Inferior parietal cortex (tissue), 1 donor: Measurements from ENCODE around the gene REM2.
"Not testable (repeated sequence)": the region's sequence is repeated elsewhere in the genome, so short reads cannot be mapped to it uniquely, and the experiment has no call there.

Experiments
- DNase-seq: peaks from one replicate; pipeline ENCODE4 v3.0.0-alpha.2; 2016; ENCODE audit errors: extremely low spot score

The REM2 gene

GRCh38 chr14:22896760-22897159, 13.7 kb downstream of the REM2 start:
- no peak for DNase-seq

- DNase-seq: no peak
Observed at GRCh38 chr14:22897357-22897756, 14.3 kb downstream of the REM2 start.

DNA sequence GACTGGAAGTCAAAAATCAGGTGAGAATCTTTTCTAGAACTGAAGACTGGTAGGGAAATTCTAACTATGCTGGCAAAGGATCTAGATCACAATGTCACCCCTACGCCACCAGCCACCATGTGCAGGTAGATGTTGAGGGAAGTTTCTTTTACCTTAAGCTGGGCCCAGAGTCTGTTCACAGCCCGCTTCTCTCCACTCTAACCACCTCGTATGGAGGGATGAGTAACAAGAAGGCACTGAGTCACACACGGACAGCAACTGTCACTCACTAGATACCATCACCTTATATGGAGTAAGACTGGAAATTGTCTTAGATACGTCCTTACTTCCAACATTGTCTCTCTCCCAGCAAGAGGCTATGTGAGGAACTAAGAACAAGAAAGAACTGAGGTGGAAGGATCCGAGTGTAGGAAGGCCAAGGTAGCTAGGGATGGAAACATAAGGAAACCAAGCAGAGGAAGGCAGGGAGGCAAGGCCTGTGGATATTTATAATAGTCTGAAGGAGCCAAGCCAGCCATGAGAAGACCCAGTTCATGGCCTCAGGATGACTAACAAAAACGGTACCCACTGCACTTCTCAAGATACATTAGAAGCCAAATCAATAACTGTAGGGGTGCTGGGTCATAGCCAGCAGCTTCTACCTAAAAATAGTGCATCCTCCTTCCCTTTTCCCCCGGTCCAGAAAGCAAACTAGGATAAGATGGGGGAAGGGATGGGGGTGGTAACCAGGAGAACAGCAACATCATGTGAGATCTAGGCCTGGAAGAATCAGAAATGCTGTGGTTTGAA, 15.5 kb downstream of the REM2 start:
- DNase-seq: no peak

GRCh38 chr14:22900081-22900799, 17.2 kb downstream of the REM2 start:
- DNase-seq: peak; percentile 70

DNA sequence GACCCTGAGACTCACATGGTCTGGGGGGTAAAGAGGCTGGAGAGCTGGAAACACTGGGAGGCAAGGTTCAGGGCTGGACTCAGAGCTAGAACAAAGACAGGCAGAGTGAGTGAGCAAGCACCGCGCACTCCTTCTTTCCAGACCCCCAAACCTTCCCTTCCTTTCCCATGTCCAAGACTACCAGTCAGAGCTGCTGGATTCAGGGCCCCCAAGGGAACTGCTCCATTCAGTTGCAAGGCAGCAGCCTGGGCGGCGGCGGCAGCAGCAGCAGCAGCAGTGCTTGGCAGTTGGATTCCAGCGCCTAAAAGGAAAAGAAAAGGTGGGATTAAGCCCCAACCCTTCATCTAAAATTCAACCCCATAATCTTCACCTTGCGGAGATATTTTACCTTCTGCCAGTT, 18.8 kb downstream of the REM2 start:
- no peak for DNase-seq

- DNase-seq: no peak
Observed at GRCh38 chr14:22903742-22904087, 20.7 kb downstream of the REM2 start.

DNA sequence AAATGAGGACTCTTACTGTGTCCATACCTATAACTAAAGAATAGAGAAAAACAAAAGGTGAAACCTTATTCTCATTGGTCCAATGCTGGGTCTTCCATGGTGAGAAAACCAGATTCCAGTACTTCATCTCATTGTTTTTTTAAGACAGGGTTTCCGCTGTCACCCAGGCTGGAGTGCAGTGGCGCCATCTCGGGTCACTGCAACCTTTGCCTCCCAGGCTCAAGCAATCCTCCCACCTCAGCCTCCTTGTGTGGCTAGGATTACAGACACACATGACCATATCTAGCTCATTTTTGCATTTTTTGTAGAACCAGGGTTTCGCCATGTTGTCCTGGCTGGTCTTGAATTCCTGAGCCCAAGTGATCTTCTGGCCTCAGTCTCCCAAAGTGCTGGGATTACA, 22.6 kb downstream of the REM2 start:
- DNase-seq: no peak

GRCh38 chr14:22906073-22906472, 23.1 kb downstream of the REM2 start:
- no peak for DNase-seq

DNA sequence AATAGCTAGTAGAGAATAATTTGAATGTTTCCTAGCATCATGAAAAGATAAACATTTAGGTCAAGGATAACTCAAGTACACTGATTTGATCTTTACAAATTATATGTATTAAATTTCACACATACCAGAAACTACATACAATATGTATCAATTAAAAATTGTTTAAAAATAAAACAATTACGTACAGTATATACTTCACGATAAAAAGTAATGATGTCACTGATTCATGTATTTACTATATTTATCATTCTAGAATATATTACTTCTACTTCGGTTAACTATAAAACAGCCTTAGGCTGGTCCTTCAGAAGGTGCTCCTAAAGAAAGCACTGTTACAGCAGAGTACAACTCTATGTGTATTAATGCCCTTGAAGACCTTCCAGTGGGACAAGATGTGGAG, 24.4 kb downstream of the REM2 start:
- no peak for DNase-seq

DNA sequence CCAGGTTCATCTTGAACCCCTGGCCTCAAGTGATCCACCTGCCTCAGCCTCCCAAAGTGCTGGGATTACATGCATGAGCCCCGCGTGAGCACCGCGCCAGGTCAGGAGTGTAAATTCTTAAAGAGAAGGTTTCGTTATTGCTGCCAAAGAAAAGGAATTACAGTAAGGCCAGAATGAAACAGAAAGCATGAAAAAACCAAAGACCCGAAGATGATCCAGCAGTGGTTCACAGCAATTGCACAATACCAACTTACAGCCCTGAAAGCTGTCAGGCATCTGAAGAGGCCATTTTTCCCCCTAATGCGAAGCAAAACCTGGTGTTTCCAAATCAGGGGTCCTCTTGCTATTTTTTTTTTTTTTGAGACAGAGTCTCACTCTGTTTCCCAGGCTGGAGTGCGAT, 25.6 kb downstream of the REM2 start:
- DNase-seq: no peak

- DNase-seq: no peak
Observed at GRCh38 chr14:22910916-22911315, 27.9 kb downstream of the REM2 start.

DNA sequence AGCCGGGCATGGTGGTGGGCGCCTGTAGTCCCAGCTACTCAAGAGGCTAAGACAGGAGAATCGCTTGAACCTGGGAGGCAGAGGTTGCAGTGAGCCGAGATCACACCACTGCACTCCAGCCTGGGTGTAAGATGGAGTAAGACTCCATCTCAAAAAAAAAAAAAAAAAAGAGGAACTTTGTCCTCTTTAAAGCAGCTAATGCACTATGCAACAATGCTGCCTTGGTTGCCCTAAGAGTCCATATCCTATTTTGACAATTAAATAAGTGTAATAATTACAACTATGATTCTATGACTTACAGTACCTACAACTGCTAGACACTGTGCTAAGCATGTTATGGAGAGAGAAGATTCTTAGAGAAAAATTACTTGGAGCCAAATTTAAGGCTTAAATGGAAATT, 31.8 kb downstream of the REM2 start:
- DNase-seq: not testable (repeated sequence)

- DNase-seq: no peak
Observed at GRCh38 chr14:22915886-22916521, 33.0 kb downstream of the REM2 start.

DNA sequence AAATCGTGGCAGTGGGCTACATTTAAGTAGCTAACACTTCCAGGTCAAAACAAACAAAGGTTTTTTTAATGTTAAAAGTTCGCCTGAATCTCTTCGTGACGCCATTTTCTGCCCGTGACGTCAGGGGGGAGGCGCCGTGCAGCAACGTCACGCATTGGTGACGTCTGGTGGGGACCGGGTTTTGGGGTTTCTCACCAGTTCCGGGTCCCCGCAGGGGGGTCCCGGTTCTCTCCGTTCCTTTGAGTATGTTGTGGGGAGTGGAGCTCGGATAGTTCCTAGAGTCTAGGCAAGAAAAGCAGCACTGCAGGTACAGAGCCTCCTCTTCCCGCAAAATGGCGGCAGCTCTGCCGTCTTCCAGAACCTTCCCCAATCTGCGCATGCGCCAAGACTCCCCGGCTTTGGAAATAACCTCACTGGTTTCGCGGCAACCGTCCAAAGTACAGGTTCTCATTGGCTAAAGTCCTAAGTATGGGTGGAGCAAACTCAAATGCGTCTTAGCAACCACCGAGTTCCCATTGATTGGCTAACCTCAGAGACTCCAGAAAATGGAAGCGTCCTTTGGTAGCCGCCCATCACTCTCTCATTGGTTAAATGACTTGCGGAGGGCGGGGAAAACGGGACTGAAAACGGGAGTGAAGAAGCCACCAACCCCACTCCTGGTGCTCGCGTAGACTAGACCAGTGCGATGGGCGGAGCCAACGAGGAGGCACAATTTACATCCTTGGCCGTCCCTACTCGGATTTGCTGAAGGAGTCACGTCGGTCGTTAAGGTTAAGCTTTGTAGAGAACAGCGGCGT, 36.0 kb downstream of the REM2 start, which contains the start of gene RBM23:
TSS of gene RBM23 (minus strand) at position 346 of the 797 bp plus-strand sequence.
- peak; percentile 100 for DNase-seq

DNA sequence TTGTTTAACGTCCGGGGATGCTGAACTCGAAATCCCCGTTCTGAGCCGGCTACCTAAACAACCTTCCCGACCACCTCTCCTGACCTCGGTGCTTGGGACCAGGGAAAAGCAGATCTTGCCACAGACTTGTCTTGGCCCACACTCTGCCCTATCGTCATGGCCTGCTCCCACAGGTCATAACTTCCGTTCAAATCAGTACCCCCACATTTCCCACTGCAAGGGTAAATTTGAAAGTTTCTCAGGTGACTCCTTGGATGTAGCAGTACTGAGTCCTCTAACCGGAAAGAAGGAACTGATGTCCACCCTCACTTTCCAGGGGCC, 36.5 kb downstream of the REM2 start:
- no peak for DNase-seq

GRCh38 chr14:22920697-22921096, 37.7 kb downstream of the REM2 start:
- no peak for DNase-seq

- no peak for DNase-seq
Observed at GRCh38 chr14:22922294-22922693, 39.3 kb downstream of the REM2 start.

DNA sequence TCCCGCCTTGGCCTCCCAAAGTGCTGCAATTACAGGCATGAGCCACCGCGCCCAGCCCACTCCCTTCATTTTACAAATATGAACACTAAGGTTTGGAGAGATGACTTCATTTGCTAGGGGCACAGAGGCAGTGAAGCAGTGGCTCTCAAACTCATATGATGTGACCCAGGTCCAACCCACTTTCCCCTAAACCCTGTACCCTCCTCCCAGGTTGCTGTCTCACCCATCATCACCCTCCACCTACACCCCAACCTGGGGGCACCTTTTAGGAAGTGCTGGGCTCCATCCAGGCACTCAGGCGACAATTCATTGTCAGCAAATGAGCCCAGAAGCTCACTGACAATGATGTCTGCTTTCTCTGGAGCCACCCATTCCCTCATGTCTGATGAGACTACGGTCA, 40.7 kb downstream of the REM2 start:
- DNase-seq: no peak

- no peak for DNase-seq
Observed at GRCh38 chr14:22925513-22925912, 42.5 kb downstream of the REM2 start.

GRCh38 chr14:22926316-22926715, 43.3 kb downstream of the REM2 start:
- no peak for DNase-seq

GRCh38 chr14:22928237-22929103, 45.4 kb downstream of the REM2 start:
- DNase-seq: no peak
